PC-3 (cell line): ENCODE data around the gene MAD1L1. TPM values are rescaled to one million over a fixed set of nuclear protein-coding genes. Genes with fewer than 3 reads are reported as not detected.

Experiments
- ATAC-seq: fragments of 200-7000 bp; cut with Tn5 transposase; 2 replicates; pipeline ENCODE4 v1.9.1; 2020; ENCODE audit warnings: mild to moderate bottlenecking, moderate library complexity
- BruUV-seq: library from RNA; stranded (reverse); fragments of 400-500 nt; replicated peaks from 2 replicates; lab custom pipeline; 2021; lab: Mats Ljungman, UMichigan
- CTCF ChIA-PET: fragments of 300-600 bp; sonication (Branson Sonifier 250); formaldehyde crosslinking; loops from one replicate; lab custom pipeline; 2022; ENCODE audit warnings: antibody characterized with exemption; lab: Charles Lee
- POLR2A ChIA-PET: fragments of 300-600 bp; sonication (Branson Sonifier 250); formaldehyde crosslinking; loops from one replicate; lab custom pipeline; 2022; ENCODE audit warnings: antibody characterized with exemption; ENCODE audit not compliant: unreplicated experiment; lab: Charles Lee
- DNase-seq: peaks from one replicate; pipeline ENCODE4 v3.0.0-alpha.2; 2015
- H2AFZ ChIP-seq: fragments of 300-600 bp; sonication (generic); 2 replicates; pipeline ENCODE4 v1.6.0; 2016; ENCODE audit warnings: antibody characterized with exemption, low read length
- H3F3A ChIP-seq: fragments of 300-600 bp; sonication (generic); one replicate; pipeline ENCODE4 v1.6.0; 2017; ENCODE audit warnings: antibody characterized with exemption, low read length, control low read depth, mild to moderate bottlenecking; ENCODE audit not compliant: unreplicated experiment
- H3K27ac ChIP-seq: fragments of 300-600 bp; sonication (generic); 2 replicates; pipeline ENCODE4 v1.5.1; 2016; ENCODE audit warnings: mild to moderate bottlenecking, low read length
- H3K27me3 ChIP-seq: fragments of 300-600 bp; sonication (generic); 2 replicates; pipeline ENCODE4 v1.6.1; 2016; ENCODE audit warnings: low read length, mixed read lengths
- H3K36me3 ChIP-seq: fragments of 300-600 bp; sonication (generic); 2 replicates; pipeline ENCODE4 v1.6.1; 2016; ENCODE audit warnings: low read depth, mixed run types, low read length, mixed read lengths
- H3K4me1 ChIP-seq: fragments of 300-600 bp; sonication (generic); 2 replicates; pipeline ENCODE4 v1.5.1; 2016; ENCODE audit warnings: low read length; ENCODE audit not compliant: insufficient read depth
- H3K4me2 ChIP-seq: fragments of 300-600 bp; sonication (generic); 2 replicates; pipeline ENCODE4 v1.6.0; 2016; ENCODE audit warnings: low read length
- H3K4me3 ChIP-seq: fragments of 300-600 bp; sonication (generic); 2 replicates; pipeline ENCODE4 v1.5.1; 2016; ENCODE audit warnings: mild to moderate bottlenecking, low read length, mixed read lengths
- H3K79me2 ChIP-seq: fragments of 300-600 bp; sonication (generic); 2 replicates; pipeline ENCODE4 v1.6.1; 2017; ENCODE audit warnings: low read length, mixed read lengths
- H3K9ac ChIP-seq: fragments of 300-600 bp; sonication (generic); 2 replicates; pipeline ENCODE4 v1.6.0; 2016; ENCODE audit warnings: mild to moderate bottlenecking, low read length
- H3K9me2 ChIP-seq: fragments of 300-600 bp; sonication (generic); replicated peaks from 2 replicates; pipeline ENCODE4 v1.6.1; 2016; ENCODE audit warnings: mixed run types, low read length, mixed read lengths
- H3K9me3 ChIP-seq: fragments of 300-600 bp; sonication (generic); 2 replicates; pipeline ENCODE4 v1.6.1; 2016; ENCODE audit warnings: low read length, mixed read lengths
- H4K20me1 ChIP-seq: fragments of 300-600 bp; sonication (generic); 2 replicates; pipeline ENCODE4 v1.6.1; 2016; ENCODE audit warnings: low read length, mixed read lengths
- CTCF ChIP-seq: fragments of 300-600 bp; sonication (generic); conservative IDR thresholded peaks from 2 replicates; pipeline ENCODE4 v1.5.1; 2017; ENCODE audit warnings: antibody characterized with exemption, low read depth, mild to moderate bottlenecking, low read length
- EZH2 ChIP-seq: fragments of 300-600 bp; sonication (generic); IDR thresholded peaks from one replicate; pipeline ENCODE4 v1.6.1; 2017; ENCODE audit warnings: antibody characterized with exemption, mild to moderate bottlenecking, low read length; ENCODE audit not compliant: unreplicated experiment
- EZH2phosphoT487 ChIP-seq: fragments of 300-600 bp; sonication (generic); IDR thresholded peaks from 2 replicates; pipeline ENCODE4 v1.6.1; 2018; ENCODE audit warnings: mild to moderate bottlenecking, antibody characterized with exemption, low read length, borderline replicate concordance
- intact Hi-C: fragments of 100-400 bp; cut with micrococcal nuclease; formaldehyde crosslinking; loops from 2 replicates; pipeline ENCODE4 v1.9.0; 2023
- total RNA-seq: library from RNA; depleted of rRNA; stranded (reverse); fragments of >200 nt; gene quantifications from 2 replicates; pipeline ENCODE4 v1.2.3, GENCODE V29; 2014

The MAD1L1 gene
- total RNA-seq, 1 experiment from 2014 or later = 88.4 TPM

- TF ChIP-seq EZH2 (no peak), CTCF (no peak), EZH2phosphoT487 (no peak)
- Histone ChIP-seq H3K27me3 (no peaks in the 10 kb centered on the region), H3K27ac (no peak overlapping the region), H4K20me1 (no peaks in the 10 kb centered on the region), H3K4me3 (no peak overlapping the region), H3K79me2 (no peaks in the 10 kb centered on the region), H3K4me1 (no peaks in the 10 kb centered on the region), H3K4me2 (no peak overlapping the region), H3F3A (no peaks in the 10 kb centered on the region), H3K9me3 (no peaks in the 10 kb centered on the region), H2AFZ (no peak overlapping the region), H3K9ac (no peak overlapping the region), H3K36me3 (no peaks in the 10 kb centered on the region), H3K9me2 (no peaks in the 10 kb centered on the region)
- intact Hi-C loops = no loop called here
- ChIA-PET POLR2A (interaction anchor here (0.6 kb wide), 1 partner anchor 123 kb away, joined by 4 read pairs; no protein-coding TSS in a partner anchor), CTCF (no interaction called here)
- DNase-seq (no peak), ATAC-seq (no peak)
- BruUV-seq = no TSS peak
These were observed 198.2 kb downstream of the MAD1L1 start for GRCh38 chr7:2034291-2035201.

GRCh38 chr7:2033586-2034135, 199.1 kb downstream of the MAD1L1 start:
- Histone ChIP-seq H3F3A (no peaks in the 10 kb centered on the region), H4K20me1 (no peaks in the 10 kb centered on the region), H3K9ac (no peak overlapping the region), H3K4me1 (no peaks in the 10 kb centered on the region), H2AFZ (no peak overlapping the region), H3K27ac (no peak overlapping the region), H3K9me2 (no peaks in the 10 kb centered on the region), H3K4me3 (no peak overlapping the region), H3K27me3 (no peaks in the 10 kb centered on the region), H3K9me3 (no peaks in the 10 kb centered on the region), H3K4me2 (no peak overlapping the region), H3K79me2 (no peaks in the 10 kb centered on the region), H3K36me3 (no peaks in the 10 kb centered on the region)
- ATAC-seq (no peak), DNase-seq (no peak)
- ChIA-PET POLR2A (no interaction called here), CTCF (no interaction called here)
- no peak for TF ChIP-seq EZH2
- TF ChIP-seq EZH2phosphoT487 = no peak
- no peak for TF ChIP-seq CTCF
- no TSS peak for BruUV-seq
- intact Hi-C loops = no loop called here

GRCh38 chr7:2032876-2033407, 199.8 kb downstream of the MAD1L1 start:
- Histone ChIP-seq H3K9ac (no peak overlapping the region), H3K36me3 (no peaks in the 10 kb centered on the region), H3K79me2 (no peaks in the 10 kb centered on the region), H3K27ac (no peak overlapping the region), H3K4me2 (no peak overlapping the region), H2AFZ (no peak overlapping the region), H3K4me3 (no peak overlapping the region), H3K27me3 (no peaks in the 10 kb centered on the region), H4K20me1 (no peaks in the 10 kb centered on the region), H3K4me1 (no peaks in the 10 kb centered on the region), H3K9me2 (no peaks in the 10 kb centered on the region), H3F3A (no peaks in the 10 kb centered on the region), H3K9me3 (no peaks in the 10 kb centered on the region)
- ATAC-seq (no peak), DNase-seq (no peak)
- CTCF ChIA-PET = no interaction called here
- no TSS peak for BruUV-seq
- POLR2A ChIA-PET = no interaction called here
- TF ChIP-seq EZH2 (no peak), EZH2phosphoT487 (no peak), CTCF (no peak)
- intact Hi-C loops = no loop called here
